HepG2 (cell line): ENCODE data around the gene ZNF831. TPM values are rescaled to one million over a fixed set of nuclear protein-coding genes. Genes with fewer than 3 reads are reported as not detected.

Source experiments
- ATAC-seq: fragments of 200-7000 bp; cut with Tn5 transposase; 3 replicates; pipeline ENCODE4 v1.9.1; 2020; ENCODE audit warnings: mild to moderate bottlenecking, moderate library complexity
- BruUV-seq: library from RNA; stranded (reverse); fragments of 400-500 nt; replicated peaks from 2 replicates; lab custom pipeline; 2021; lab: Mats Ljungman, UMichigan
- CTCF ChIA-PET: fragments of 300-600 bp; formaldehyde crosslinking; extraction: SDS; loops from one replicate; lab custom pipeline; 2021; ENCODE audit warnings: low total read pairs, inconsistent platforms, low intra/inter-chr PET ratio; lab: Yijun Ruan, JAX
- POLR2A ChIA-PET: fragments of 350-600 bp; sonication (Branson Sonifier 250); formaldehyde crosslinking; loops from one replicate; lab custom pipeline; 2020; ENCODE audit warnings: antibody characterized with exemption, inconsistent platforms; lab: Yijun Ruan, JAX
- DNase-seq: peaks from one replicate; pipeline ENCODE4 v3.0.0-alpha.2; 2015; ENCODE audit warnings: low spot score
- FAIRE-seq: peaks from 3 replicates; lab custom pipeline; 2011; peaks lifted over from hg19 to GRCh38; lab: Jason Lieb, UNC
- H2AFZ ChIP-seq: one replicate; pipeline ENCODE4 v1.6.1; 2011; ENCODE audit warnings: low read length, inconsistent platforms
- H3K27ac ChIP-seq: fragments of 300-600 bp; 3 replicates; pipeline ENCODE4 v1.8.0; 2011; ENCODE audit warnings: mixed run types, mild to moderate bottlenecking, mixed read lengths, low read length, inconsistent platforms; ENCODE audit not compliant: insufficient read depth; ENCODE audit errors: extremely low read length
- H3K27me3 ChIP-seq, 2 experiments: fragments of 200-600 bp in 1 of 2; 2 replicates in 1 of 2; 3 replicates in 1 of 2; pipeline versions ENCODE4 v1.6.0 to v1.8.0; 2011; ENCODE audit warnings: low read length in 2 of 2, mild to moderate bottlenecking in 2 of 2, moderate library complexity in 2 of 2, inconsistent platforms in 1 of 2; ENCODE audit not compliant: insufficient read depth in 2 of 2, control insufficient read depth in 1 of 2
- H3K36me3 ChIP-seq, 2 experiments: fragments of 200-600 bp in 1 of 2; replicated peaks in 1 of 2; 2 replicates in 1 of 2; 3 replicates in 1 of 2; pipeline versions ENCODE4 v1.5.1 to v1.8.0; 2011; ENCODE audit warnings: low read length in 2 of 2, inconsistent platforms in 1 of 2; ENCODE audit not compliant: insufficient read depth in 2 of 2, control insufficient read depth in 1 of 2
- H3K4me1 ChIP-seq: 2 replicates; pipeline ENCODE4 v1.5.1; 2012; ENCODE audit warnings: low read length, inconsistent platforms; ENCODE audit not compliant: insufficient read depth
- H3K4me2 ChIP-seq: 2 replicates; pipeline ENCODE4 v1.6.0; 2011; ENCODE audit warnings: low read depth, low read length, inconsistent platforms
- H3K4me3 ChIP-seq, 3 experiments: fragments of 200-600 bp in 1 of 3; sonication (generic), shearing (Covaris generic) in 1 of 3; replicated peaks in 1 of 3; 2 replicates each; pipeline ENCODE4 v1.5.1; 2011 to 2016; ENCODE audit warnings: low read length in 3 of 3, inconsistent platforms in 2 of 3, low read depth in 2 of 3, mild to moderate bottlenecking in 2 of 3, control low read depth in 1 of 3, mixed read lengths in 1 of 3; ENCODE audit not compliant: insufficient read depth in 1 of 3
- H3K79me2 ChIP-seq: one replicate; pipeline ENCODE4 v1.6.1; 2011; ENCODE audit warnings: low read length, inconsistent platforms; ENCODE audit not compliant: insufficient read depth
- H3K9ac ChIP-seq: 2 replicates; pipeline ENCODE4 v1.6.0; 2011; ENCODE audit warnings: mild to moderate bottlenecking, low read depth, low read length, inconsistent platforms; ENCODE audit not compliant: insufficient read depth
- H3K9me3 ChIP-seq: 2 replicates; pipeline ENCODE4 v1.5.1; 2012; ENCODE audit warnings: mild to moderate bottlenecking, low read length
- H4K20me1 ChIP-seq: 2 replicates; pipeline ENCODE4 v1.6.0; 2011; ENCODE audit warnings: inconsistent platforms, mild to moderate bottlenecking, low read length, moderate library complexity; ENCODE audit not compliant: insufficient read depth
- CENPX ChIP-seq: sonication (generic); formaldehyde crosslinking; IDR thresholded peaks from 2 replicates; pipeline ENCODE4 v1.9.0; 2021; ENCODE audit warnings: mild to moderate bottlenecking, missing genetic modification reagents, moderate library complexity
- DZIP1 ChIP-seq: sonication (generic); formaldehyde crosslinking; IDR thresholded peaks from 2 replicates; pipeline ENCODE4 v1.5.0; 2020; ENCODE audit warnings: mild to moderate bottlenecking, missing genetic modification reagents
- IKZF1 ChIP-seq: fragments of 450-650 bp; IDR thresholded peaks from 2 replicates; pipeline ENCODE4 v1.7.1; 2016
- PATZ1 ChIP-seq: sonication (generic); formaldehyde crosslinking; IDR thresholded peaks from 2 replicates; pipeline ENCODE4 v1.4.0; 2020; ENCODE audit warnings: missing genetic modification reagents
- RNF2 ChIP-seq: fragments of 450-650 bp; conservative IDR thresholded peaks from 2 replicates; pipeline ENCODE4 v1.6.1; 2016; ENCODE audit warnings: low read depth
- SMAD1 ChIP-seq: sonication (generic); formaldehyde crosslinking; IDR thresholded peaks from 2 replicates; pipeline ENCODE4 v1.4.0; 2020; ENCODE audit warnings: missing genetic modification reagents, low read depth, mild to moderate bottlenecking, borderline replicate concordance
- SPEN ChIP-seq: sonication (generic); formaldehyde crosslinking; IDR thresholded peaks from 2 replicates; pipeline ENCODE4 v1.5.1; 2020; ENCODE audit warnings: low read depth, mild to moderate bottlenecking, missing genetic modification reagents
- TRAFD1 ChIP-seq: sonication (generic); formaldehyde crosslinking; IDR thresholded peaks from 2 replicates; pipeline ENCODE4 v1.5.1; 2020; ENCODE audit warnings: missing genetic modification reagents, mild to moderate bottlenecking, borderline replicate concordance
- ZNF143 ChIP-seq: sonication (generic); formaldehyde crosslinking; IDR thresholded peaks from 2 replicates; pipeline ENCODE4 v1.4.0; 2020; ENCODE audit warnings: missing genetic modification reagents
- ZNF367 ChIP-seq: sonication (generic); formaldehyde crosslinking; IDR thresholded peaks from 2 replicates; pipeline ENCODE4 v1.4.0; 2020; ENCODE audit warnings: missing genetic modification reagents, borderline replicate concordance
- ZNF7 ChIP-seq: IDR thresholded peaks from 2 replicates; pipeline ENCODE4 v1.6.1; 2016; ENCODE audit warnings: missing biosample characterization, missing genetic modification reagents
- ZNF713 ChIP-seq: sonication (generic); formaldehyde crosslinking; IDR thresholded peaks from 2 replicates; pipeline ENCODE4 v1.4.0; 2020; ENCODE audit warnings: mild to moderate bottlenecking, missing genetic modification reagents
- ZSCAN31 ChIP-seq: sonication (generic); formaldehyde crosslinking; IDR thresholded peaks from 2 replicates; pipeline ENCODE4 v1.5.0; 2020; ENCODE audit warnings: low read depth, mild to moderate bottlenecking, missing genetic modification reagents
- WGBS: methylation state at CpG from one replicate; pipeline ENCODE4 v1.1.6; 2017; ENCODE audit warnings: low lambda C conversion rate; 5-methylcytosine and 5-hydroxymethylcytosine counted together
- in situ Hi-C: cut with HindIII; loops from 2 replicates; pipeline ENCODE4 v1.10.0; 2017; ENCODE audit warnings: low pct_unique_long_range_greater_than_20kb; ENCODE audit not compliant: extremely low pct_ligation_motif_present
- intact Hi-C: fragments of 100-400 bp; cut with micrococcal nuclease; formaldehyde crosslinking; loops from one replicate; pipeline ENCODE4 v1.10.0; 2022; ENCODE audit not compliant: unreplicated experiment
- polyA plus RNA-seq, 8 experiments: library from polyadenylated mRNA; depleted of rRNA in 3 of 8; stranded (reverse) in 7 of 8; unstranded in 1 of 8; fragments of >200 nt; fragmentation: Illumina TruSeq in 4 of 8; extraction: Trizol in 4 of 8; gene quantifications; 2 replicates each; pipeline versions ENCODE4 v1.2.1 to v1.2.3, GENCODE V29; 2011 to 2016; ENCODE audit warnings: low read depth in 4 of 8, missing spikeins in 1 of 8, mixed read lengths in 1 of 8; ENCODE audit not compliant: insufficient read depth in 1 of 8
- total RNA-seq, 5 experiments: library from RNA; depleted of rRNA; stranded (reverse); fragments of >200 nt; fragmentation: Illumina TruSeq; extraction: Trizol; gene quantifications; 2 replicates each; pipeline ENCODE4 v1.2.3, GENCODE V29; 2016; ENCODE audit warnings: low read depth in 1 of 5
- TF ChIP-seq, protein P1 (sequence below): sonication (generic); formaldehyde crosslinking; IDR thresholded peaks from 2 replicates; pipeline ENCODE4 v1.4.0; 2020; ENCODE audit warnings: mild to moderate bottlenecking, missing genetic modification reagents

The ZNF831 gene
- total and polyA plus RNA-seq, 2 of the 13 experiments (the other 11 are each of a cell fraction or from before 2014, with no cell fraction given), result not detected

DNA sequence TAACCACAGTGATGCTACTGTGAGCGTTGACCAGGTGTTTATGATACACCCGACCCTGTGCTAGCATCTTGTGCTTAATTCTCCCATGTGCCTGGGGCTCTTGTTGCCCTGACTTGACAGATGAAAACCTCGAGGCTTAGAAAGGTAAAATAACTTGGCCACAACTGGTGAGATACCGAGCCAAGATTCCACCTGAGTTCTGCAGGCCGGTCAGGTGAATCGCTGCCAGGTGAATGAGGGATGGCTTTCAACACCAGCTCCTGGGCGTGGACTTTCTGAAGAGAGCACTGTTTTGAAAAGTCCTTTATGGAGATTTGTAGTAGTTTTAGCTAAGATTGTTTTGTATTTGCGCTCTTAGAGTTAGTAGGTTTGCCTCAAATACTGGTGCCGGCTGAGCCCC is 12.2 kb upstream of the ZNF831 start:
- Histone ChIP-seq H3K36me3 (no peaks in the 10 kb centered on the region), H3K9me3 (no peaks in the 10 kb centered on the region), H3K79me2 (no peaks in the 10 kb centered on the region), H2AFZ (no peak overlapping the region), H3K9ac (no peak overlapping the region), H4K20me1 (peaks cover 3% of the 10 kb centered on the region; the same call in 1 of the 2 replicates), H3K4me3 (no peak overlapping the region), H3K4me1 (no peaks in the 10 kb centered on the region), H3K27ac (no peak overlapping the region), H3K4me2 (no peak overlapping the region), H3K27me3 (peaks cover 0 to 62% of the 10 kb centered on the region in 2 experiments; a peak in 4 of 5 replicates)
- ChIA-PET POLR2A (no interaction called here), CTCF (no interaction called here)
- no peak for DNase-seq
- no peak for ATAC-seq
- in situ Hi-C loops (no loop called here), intact Hi-C loops (no loop called here)
- 30% methylated on average over 9 of the region's 9 CpGs for WGBS
- no peak for FAIRE-seq
- no TSS peak for BruUV-seq
- TF ChIP-seq ZNF713 (CRISPR knock-in tag) (no peak), TRAFD1 (CRISPR knock-in tag) (no peak), CENPX (no peak), IKZF1 (no peak), ZSCAN31 (CRISPR knock-in tag) (no peak), SPEN (CRISPR knock-in tag) (no peak), DZIP1 (CRISPR knock-in tag) (no peak), ZNF7 (no peak), ZNF367 (CRISPR knock-in tag) (no peak), RNF2 (no peak), SMAD1 (CRISPR knock-in tag) (no peak), PATZ1 (CRISPR knock-in tag) (no peak), ZNF143 (CRISPR knock-in tag) (no peak)
- TF ChIP-seq, protein P1, sequence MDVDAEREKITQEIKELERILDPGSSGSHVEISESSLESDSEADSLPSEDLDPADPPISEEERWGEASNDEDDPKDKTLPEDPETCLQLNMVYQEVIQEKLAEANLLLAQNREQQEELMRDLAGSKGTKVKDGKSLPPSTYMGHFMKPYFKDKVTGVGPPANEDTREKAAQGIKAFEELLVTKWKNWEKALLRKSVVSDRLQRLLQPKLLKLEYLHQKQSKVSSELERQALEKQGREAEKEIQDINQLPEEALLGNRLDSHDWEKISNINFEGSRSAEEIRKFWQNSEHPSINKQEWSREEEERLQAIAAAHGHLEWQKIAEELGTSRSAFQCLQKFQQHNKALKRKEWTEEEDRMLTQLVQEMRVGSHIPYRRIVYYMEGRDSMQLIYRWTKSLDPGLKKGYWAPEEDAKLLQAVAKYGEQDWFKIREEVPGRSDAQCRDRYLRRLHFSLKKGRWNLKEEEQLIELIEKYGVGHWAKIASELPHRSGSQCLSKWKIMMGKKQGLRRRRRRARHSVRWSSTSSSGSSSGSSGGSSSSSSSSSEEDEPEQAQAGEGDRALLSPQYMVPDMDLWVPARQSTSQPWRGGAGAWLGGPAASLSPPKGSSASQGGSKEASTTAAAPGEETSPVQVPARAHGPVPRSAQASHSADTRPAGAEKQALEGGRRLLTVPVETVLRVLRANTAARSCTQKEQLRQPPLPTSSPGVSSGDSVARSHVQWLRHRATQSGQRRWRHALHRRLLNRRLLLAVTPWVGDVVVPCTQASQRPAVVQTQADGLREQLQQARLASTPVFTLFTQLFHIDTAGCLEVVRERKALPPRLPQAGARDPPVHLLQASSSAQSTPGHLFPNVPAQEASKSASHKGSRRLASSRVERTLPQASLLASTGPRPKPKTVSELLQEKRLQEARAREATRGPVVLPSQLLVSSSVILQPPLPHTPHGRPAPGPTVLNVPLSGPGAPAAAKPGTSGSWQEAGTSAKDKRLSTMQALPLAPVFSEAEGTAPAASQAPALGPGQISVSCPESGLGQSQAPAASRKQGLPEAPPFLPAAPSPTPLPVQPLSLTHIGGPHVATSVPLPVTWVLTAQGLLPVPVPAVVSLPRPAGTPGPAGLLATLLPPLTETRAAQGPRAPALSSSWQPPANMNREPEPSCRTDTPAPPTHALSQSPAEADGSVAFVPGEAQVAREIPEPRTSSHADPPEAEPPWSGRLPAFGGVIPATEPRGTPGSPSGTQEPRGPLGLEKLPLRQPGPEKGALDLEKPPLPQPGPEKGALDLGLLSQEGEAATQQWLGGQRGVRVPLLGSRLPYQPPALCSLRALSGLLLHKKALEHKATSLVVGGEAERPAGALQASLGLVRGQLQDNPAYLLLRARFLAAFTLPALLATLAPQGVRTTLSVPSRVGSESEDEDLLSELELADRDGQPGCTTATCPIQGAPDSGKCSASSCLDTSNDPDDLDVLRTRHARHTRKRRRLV, result no peak
